Cerebellar nuclear complex (tissue), 1 donor: ENCODE data around the gene SVIL.

Source experiments
- DNase-seq, 2 experiments: peaks; one replicate each; lab custom pipeline; 2025; lab: John Stamatoyannopoulos, UW

SVIL gene

DNA sequence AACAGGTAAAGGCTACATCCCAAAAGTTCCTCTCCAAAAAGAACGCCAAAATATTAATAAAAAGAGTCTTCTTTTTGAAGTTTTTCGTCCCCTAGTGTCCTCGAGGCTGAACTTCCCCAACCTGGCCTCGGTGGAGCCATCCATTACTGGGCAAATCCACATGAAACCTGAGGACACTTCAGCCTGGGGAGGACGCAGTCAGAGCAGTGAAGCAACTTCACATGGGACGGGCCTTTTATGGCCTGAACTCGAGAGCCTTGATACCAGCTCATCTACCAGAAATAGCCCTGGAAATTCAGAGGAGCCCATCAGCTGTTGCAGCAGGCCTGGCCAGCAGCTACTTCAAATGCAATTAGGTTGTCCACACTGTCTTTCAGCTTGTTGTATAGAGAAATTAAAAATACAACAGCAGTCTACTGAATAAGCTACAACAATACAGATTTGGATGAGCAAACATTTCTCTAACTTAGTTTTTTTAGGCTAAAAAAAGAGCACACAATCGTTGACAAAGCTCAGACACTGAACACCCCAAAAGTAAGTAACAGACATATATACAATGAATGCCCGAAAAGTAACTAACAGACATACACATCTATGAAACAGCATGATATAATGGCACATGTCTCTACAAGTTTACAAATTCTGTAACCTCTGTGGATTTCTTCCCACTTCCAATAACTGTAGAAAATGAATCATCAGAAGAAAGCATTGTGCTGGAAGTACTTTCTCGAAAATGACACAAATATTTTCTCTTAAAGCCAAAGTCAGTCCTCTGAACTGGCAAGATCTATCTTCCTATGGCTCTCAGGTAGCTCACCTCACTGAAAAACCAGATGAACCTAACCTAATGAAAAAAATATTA lies at the start of gene SVIL:
Gene SVIL (minus strand): TSS at position 208 of the 862 bp plus-strand sequence. CDS start 79,913 bp downstream, outside the sequence.
- no peak for DNase-seq

- DNase-seq, result no peak
Observed at GRCh38 chr10:29681676-29682448, 47.1 kb upstream of the SVIL start.

- no peak for DNase-seq
Observed at GRCh38 chr10:29680091-29680490, 45.3 kb upstream of the SVIL start.

- DNase-seq, result no peak
Observed at GRCh38 chr10:29676732-29677131, 42.0 kb upstream of the SVIL start.

- DNase-seq, result no peak
Observed at GRCh38 chr10:29675984-29676383, 41.2 kb upstream of the SVIL start.

GRCh38 chr10:29671968-29672367 lies 37.2 kb upstream of the SVIL start:
- DNase-seq, result no peak

GRCh38 chr10:29671228-29671780 lies 36.5 kb upstream of the SVIL start:
- no peak for DNase-seq

GRCh38 chr10:29670761-29671160 lies 36.0 kb upstream of the SVIL start:
- DNase-seq, result no peak

DNA sequence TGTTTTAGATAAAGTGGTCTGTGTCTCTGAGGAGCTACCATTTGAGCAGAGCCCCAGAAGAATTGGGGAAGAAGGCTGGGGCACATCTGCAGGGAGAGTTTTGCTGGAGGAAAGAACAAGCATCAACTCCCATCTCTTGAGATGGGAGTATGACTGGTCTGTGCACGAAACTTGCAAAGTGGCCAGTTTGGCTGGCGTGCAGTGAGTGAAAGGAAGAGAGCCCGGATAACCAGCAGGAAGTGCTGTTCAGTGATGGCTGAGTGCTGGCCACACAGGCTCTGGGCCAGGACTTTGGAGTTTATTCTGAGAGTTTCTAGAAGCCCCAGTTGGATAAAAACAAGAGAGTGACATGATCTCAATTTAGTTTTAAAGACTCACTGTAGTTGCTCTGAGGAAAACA lies 34.4 kb upstream of the SVIL start:
- DNase-seq, result no peak

DNA sequence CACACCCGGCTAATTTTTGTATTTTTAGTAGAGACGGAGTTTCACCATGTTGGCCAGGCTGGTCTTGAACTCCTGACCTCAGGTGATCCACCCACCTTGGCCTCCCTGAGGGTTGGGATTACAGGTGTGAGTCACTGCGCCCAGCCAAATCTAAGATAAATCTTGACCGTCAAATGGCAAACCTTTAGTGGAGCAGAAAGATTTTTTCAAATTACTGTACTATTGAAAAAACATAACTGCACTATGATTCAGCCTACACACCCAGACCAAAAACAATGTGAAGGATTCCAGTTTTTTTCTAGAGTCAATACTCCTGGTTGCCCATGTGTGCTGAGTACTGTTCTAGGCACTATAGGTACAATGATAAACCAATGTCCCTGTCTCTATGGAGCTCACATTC lies 33.9 kb upstream of the SVIL start:
- no peak for DNase-seq

GRCh38 chr10:29667191-29667590 lies 32.4 kb upstream of the SVIL start:
- DNase-seq, result no peak

DNA sequence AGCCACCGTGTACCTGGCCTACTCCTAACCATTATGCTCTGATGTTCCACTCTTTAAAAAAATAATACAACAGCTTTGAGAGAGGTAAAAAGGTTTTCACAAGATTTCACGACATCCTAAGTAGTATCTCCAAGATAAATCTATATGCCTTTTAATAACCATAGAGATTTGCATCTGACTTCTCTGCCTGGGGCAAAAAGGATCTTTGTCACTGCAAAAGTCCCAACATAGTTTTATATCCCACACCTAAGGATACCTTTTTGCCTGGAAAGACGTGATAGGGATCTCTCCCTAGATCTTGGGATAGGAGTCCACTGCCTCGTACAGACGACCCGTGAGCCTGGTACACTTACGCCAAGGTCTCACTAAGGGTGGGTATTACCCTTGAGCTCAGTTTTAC lies 31.4 kb upstream of the SVIL start:
- no peak for DNase-seq

DNA sequence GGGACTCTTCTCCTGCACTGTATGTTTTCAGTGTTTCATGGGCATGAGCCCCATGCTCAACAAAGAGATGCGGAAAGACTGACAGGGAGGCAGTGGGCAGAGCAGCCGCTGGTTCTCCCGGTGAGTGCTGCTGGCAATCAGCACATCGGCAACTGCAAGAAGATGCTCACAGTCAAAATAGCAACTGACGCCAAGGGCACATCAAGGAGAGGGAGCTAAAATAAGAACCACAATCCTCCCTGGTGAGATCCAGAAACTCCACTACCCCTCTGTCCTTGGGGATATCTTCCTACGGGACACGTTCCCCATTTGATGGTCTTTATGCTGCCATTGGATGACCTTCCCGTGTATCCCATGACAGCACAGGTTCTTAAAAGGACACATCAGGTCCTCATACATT lies 28.9 kb upstream of the SVIL start:
- DNase-seq, result no peak

DNA sequence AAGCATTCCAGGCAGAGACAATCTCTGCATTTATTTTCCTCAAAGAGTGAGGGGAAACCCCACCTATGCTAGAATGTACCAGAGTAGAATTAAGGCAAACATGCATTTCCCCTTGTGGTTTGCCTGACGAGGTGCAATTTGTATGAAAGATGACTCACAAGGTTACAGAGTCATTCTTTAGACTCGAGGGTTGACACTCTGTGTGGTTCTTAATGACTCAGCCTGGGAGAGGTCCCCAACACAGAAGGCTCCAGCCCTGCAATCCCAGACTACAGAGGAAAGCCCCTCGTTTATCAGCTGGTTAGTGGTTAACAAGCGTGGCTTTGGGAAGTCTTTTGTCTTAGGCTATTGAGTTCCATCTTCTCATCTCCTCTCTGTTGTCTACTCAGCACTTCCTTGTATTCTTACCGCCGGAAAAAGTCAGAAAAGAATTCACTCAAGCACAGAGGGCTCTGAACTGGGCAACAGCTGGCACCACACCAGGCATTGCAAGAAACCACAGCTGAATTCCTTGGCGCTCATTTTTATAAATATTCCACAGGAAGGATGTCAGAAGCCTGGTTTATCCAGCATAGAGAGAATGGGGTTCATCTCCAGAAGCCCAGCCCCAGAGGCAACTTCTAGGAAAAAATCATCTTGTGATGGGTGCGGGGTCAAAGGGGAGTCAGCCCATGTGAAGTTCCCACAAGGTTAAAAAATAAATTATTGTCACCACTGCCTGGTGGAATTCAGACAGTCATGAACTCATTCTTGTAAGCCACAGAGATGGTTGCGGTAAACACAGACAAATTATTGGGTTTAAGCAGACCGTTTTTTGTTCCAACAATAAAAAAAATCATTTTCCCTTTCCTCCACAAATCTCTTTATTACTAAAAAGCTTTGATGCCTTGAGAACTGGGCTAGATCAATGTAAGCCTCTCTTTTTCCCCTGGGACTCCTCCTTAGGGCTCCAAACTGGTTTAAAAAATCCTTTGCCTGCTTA lies 24.5 kb upstream of the SVIL start:
- DNase-seq, result no peak

GRCh38 chr10:29657719-29658274 lies 23.0 kb upstream of the SVIL start:
- no peak for DNase-seq

GRCh38 chr10:29656451-29656992 lies 21.8 kb upstream of the SVIL start:
- DNase-seq, result no peak

DNA sequence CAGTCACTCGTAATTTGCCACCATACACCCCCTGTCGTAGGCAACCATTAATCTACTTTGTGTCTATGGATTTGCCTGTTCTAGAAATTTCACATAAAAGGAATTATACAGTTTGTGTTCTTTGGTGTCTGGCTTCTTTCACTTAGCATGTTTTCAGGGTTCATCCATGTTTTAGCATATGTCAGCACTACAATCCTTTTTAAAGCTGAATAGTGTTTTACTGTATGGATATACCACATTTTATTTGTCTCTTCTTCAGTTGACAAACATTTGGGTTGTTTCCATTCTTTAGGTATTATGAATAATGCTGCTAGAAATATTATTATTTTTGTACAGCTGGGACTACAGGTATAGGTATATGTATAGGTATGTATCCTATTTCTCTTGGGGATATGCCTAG lies 17.4 kb upstream of the SVIL start:
- no peak for DNase-seq

DNA sequence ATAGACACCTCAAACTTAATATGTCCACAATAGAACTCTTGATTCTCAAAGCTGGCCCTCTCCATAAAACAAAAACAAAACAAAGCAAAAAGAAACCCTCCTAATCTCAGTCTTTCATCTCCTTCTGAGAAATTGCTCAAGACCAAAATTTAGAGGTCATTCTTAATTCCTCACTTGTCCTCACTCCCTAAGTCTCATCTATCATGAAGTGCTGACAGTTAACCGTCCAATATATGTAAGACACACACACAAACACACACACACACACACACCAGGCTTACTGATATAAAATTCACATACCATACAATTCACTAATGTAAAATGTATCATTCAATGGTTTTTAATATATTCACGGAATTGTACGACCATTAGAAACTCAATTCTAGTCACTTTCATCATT lies 17.0 kb upstream of the SVIL start:
- DNase-seq, result no peak

DNA sequence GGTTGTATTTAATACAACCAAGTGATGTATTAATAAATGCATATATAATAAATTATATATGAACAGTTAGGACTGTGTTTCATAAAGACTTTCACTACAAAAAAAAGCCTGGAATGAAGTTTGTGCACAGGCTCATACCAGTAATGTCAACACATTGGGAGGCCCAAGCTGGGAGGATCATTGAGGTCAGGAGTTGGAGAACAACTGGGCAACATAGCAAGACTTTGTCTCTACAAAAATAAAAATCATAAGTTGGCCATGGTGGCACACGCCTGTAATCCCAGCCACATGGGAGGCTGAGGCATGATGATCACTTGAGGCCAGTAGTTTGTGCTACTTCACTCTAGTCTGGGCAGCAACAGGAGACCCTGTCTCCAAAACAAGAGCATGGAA lies 15.8 kb upstream of the SVIL start:
- no peak for DNase-seq

- DNase-seq, result no peak
Observed at GRCh38 chr10:29649561-29650551, 15.1 kb upstream of the SVIL start.
